GM23248 (cell line): ENCODE measurements around the gene HOXD13. TPM values are rescaled to one million over a fixed set of nuclear protein-coding genes. Genes with fewer than 3 reads are reported as not detected.

Source experiments
- DNase-seq: peaks from one replicate; pipeline ENCODE4 v3.0.0-alpha.2; 2015
- H2AFZ ChIP-seq: fragments of 200-600 bp; sonication (generic); 2 replicates; pipeline ENCODE4 v1.6.1; 2016; ENCODE audit warnings: antibody characterized with exemption
- H3F3A ChIP-seq: fragments of 200-600 bp; sonication (generic); 2 replicates; pipeline ENCODE4 v1.6.1; 2016; ENCODE audit warnings: mild to moderate bottlenecking, antibody characterized with exemption, mixed run types; ENCODE audit not compliant: insufficient read depth
- H3K27ac ChIP-seq: fragments of 200-600 bp; sonication (generic); 2 replicates; pipeline ENCODE4 v1.5.1; 2016; ENCODE audit warnings: mild to moderate bottlenecking
- H3K27me3 ChIP-seq: fragments of 200-600 bp; sonication (generic); replicated peaks from 2 replicates; pipeline ENCODE4 v1.6.1; 2016; ENCODE audit warnings: mild to moderate bottlenecking; ENCODE audit not compliant: insufficient read depth
- H3K36me3 ChIP-seq: fragments of 200-600 bp; sonication (generic); 2 replicates; pipeline ENCODE4 v1.6.1; 2016; ENCODE audit warnings: low read depth, mild to moderate bottlenecking
- H3K4me1 ChIP-seq: fragments of 200-600 bp; sonication (generic); 2 replicates; pipeline ENCODE4 v1.6.1; 2016; ENCODE audit warnings: mild to moderate bottlenecking; ENCODE audit not compliant: insufficient read depth
- H3K4me2 ChIP-seq: fragments of 200-600 bp; sonication (generic); one replicate; pipeline ENCODE4 v1.6.1; 2016; ENCODE audit warnings: mild to moderate bottlenecking; ENCODE audit not compliant: unreplicated experiment
- H3K4me3 ChIP-seq: fragments of 200-600 bp; sonication (generic); 2 replicates; pipeline ENCODE4 v1.5.1; 2016; ENCODE audit warnings: mild to moderate bottlenecking
- H3K79me2 ChIP-seq: fragments of 200-600 bp; sonication (generic); 2 replicates; pipeline ENCODE4 v1.6.1; 2016; ENCODE audit warnings: mild to moderate bottlenecking; ENCODE audit not compliant: insufficient read depth
- H3K9ac ChIP-seq: fragments of 200-600 bp; sonication (generic); 2 replicates; pipeline ENCODE4 v1.6.1; 2016; ENCODE audit warnings: mild to moderate bottlenecking
- H3K9me2 ChIP-seq: fragments of 200-600 bp; sonication (generic); 2 replicates; pipeline ENCODE4 v1.6.1; 2016; ENCODE audit warnings: mixed run types, mild to moderate bottlenecking, moderate library complexity; ENCODE audit not compliant: insufficient read depth
- H3K9me3 ChIP-seq: fragments of 200-600 bp; sonication (generic); one replicate; pipeline ENCODE4 v1.6.1; 2017; ENCODE audit warnings: low read depth
- H4K20me1 ChIP-seq: fragments of 200-600 bp; sonication (generic); 2 replicates; pipeline ENCODE4 v1.6.0; 2016; ENCODE audit not compliant: insufficient read depth
- EZH2 ChIP-seq: fragments of 200-600 bp; sonication (generic); IDR thresholded peaks from 2 replicates; pipeline ENCODE4 v1.6.1; 2018; ENCODE audit warnings: antibody characterized with exemption, mild to moderate bottlenecking; ENCODE audit not compliant: insufficient read depth, poor library complexity, severe bottlenecking
- EZH2phosphoT487 ChIP-seq: fragments of 200-600 bp; sonication (generic); IDR thresholded peaks from 2 replicates; pipeline ENCODE4 v1.6.1; 2018; ENCODE audit warnings: antibody characterized with exemption, moderate library complexity, mild to moderate bottlenecking, low read depth; ENCODE audit not compliant: insufficient read depth
- WGBS, 2 experiments: methylation state at CpG; one replicate each; pipeline ENCODE4 v1.1.6; 2015 to 2017; ENCODE audit warnings: low lambda C conversion rate in 2 of 2, low coverage in 1 of 2; ENCODE audit errors: missing lambda C conversion rate in 2 of 2; 5-methylcytosine and 5-hydroxymethylcytosine counted together
- in situ Hi-C: fragments of 300-500 bp; cut with MboI; formaldehyde crosslinking; loops from 2 replicates; pipeline ENCODE4 v1.15.0; 2020
- polyA plus RNA-seq: library from polyadenylated mRNA; unstranded; fragments of >200 nt; fragmentation: Nextera tagmentation; extraction: Ambion mirVana; gene quantifications from 2 replicates; pipeline ENCODE4 v1.2.1, GENCODE V29; 2016
- total RNA-seq: library from RNA; depleted of rRNA; stranded (reverse); fragments of >200 nt; shearing (Covaris generic); gene quantifications from 2 replicates; pipeline ENCODE4 v1.2.3, GENCODE V29; 2014

Gene HOXD13
- total and polyA plus RNA-seq, 2 experiments from 2014 or later: 2.4 to 3.8 TPM

GRCh38 chr2:176072951-176073904 is 19.3 kb upstream of the HOXD13 start:
- no peak for DNase-seq
- no peak overlapping the region for H3K4me2 ChIP-seq
- no peaks in the 10 kb centered on the region for H4K20me1 ChIP-seq
- no peaks in the 10 kb centered on the region for H3K9me3 ChIP-seq
- TF ChIP-seq EZH2: peak; percentile 89
- 0 out of 2 replicates have a peak, but pooled peaks have one; percentile 57 for TF ChIP-seq EZH2phosphoT487
- H2AFZ ChIP-seq: no peak overlapping the region
- H3F3A ChIP-seq: no peaks in the 10 kb centered on the region
- no peak overlapping the region for H3K4me3 ChIP-seq
- H3K9me2 ChIP-seq: no peaks in the 10 kb centered on the region
- H3K9ac ChIP-seq: no peak overlapping the region
- H3K4me1 ChIP-seq: no peaks in the 10 kb centered on the region
- H3K27ac ChIP-seq: no peak overlapping the region
- 20 to 22% methylated on average over 29 of the region's 29 CpGs for WGBS, 2 experiments
- H3K27me3 ChIP-seq: peaks cover 86% of the 10 kb centered on the region
- no peaks in the 10 kb centered on the region for H3K36me3 ChIP-seq
- no peaks in the 10 kb centered on the region for H3K79me2 ChIP-seq
- in situ Hi-C loops: loop anchor here (10.0 kb wide), 1 partner anchor 708 kb away; no protein-coding TSS in a partner anchor

- in situ Hi-C loops: loop anchor here (5.0 to 10.0 kb wide), 2 partner anchors 388 to 710 kb away; no protein-coding TSS in a partner anchor
- TF ChIP-seq EZH2phosphoT487 (no peak), EZH2 (no peak)
- no peak overlapping the region for H3K9ac ChIP-seq
- no peaks in the 10 kb centered on the region for H3K4me1 ChIP-seq
- H3K9me3 ChIP-seq: no peaks in the 10 kb centered on the region
- no peak overlapping the region for H3K4me2 ChIP-seq
- H3K27me3 ChIP-seq: peaks cover 88% of the 10 kb centered on the region
- no peak overlapping the region for H3K27ac ChIP-seq
- no peak for DNase-seq
- H3K79me2 ChIP-seq: no peaks in the 10 kb centered on the region
- no peak overlapping the region for H3K4me3 ChIP-seq
- no peaks in the 10 kb centered on the region for H4K20me1 ChIP-seq
- 75 to 84% methylated on average over 7 of the region's 7 CpGs for WGBS, 2 experiments
- H3K36me3 ChIP-seq: no peaks in the 10 kb centered on the region
- no peak overlapping the region for H2AFZ ChIP-seq
- no peaks in the 10 kb centered on the region for H3K9me2 ChIP-seq
- H3F3A ChIP-seq: no peaks in the 10 kb centered on the region
Measured at GRCh38 chr2:176074919-176075425, 17.5 kb upstream of the HOXD13 start.

GRCh38 chr2:176075481-176075880 is 17.0 kb upstream of the HOXD13 start:
- Histone ChIP-seq H3K4me2 (no peak overlapping the region), H3F3A (no peaks in the 10 kb centered on the region), H3K9me3 (no peaks in the 10 kb centered on the region), H2AFZ (no peak overlapping the region), H4K20me1 (no peaks in the 10 kb centered on the region), H3K4me1 (no peaks in the 10 kb centered on the region), H3K36me3 (no peaks in the 10 kb centered on the region), H3K27ac (no peak overlapping the region), H3K9ac (no peak overlapping the region), H3K27me3 (peaks cover 88% of the 10 kb centered on the region), H3K9me2 (no peaks in the 10 kb centered on the region), H3K4me3 (no peak overlapping the region), H3K79me2 (no peaks in the 10 kb centered on the region)
- in situ Hi-C loops: loop anchor here (5.0 to 10.0 kb wide), 2 partner anchors 388 to 711 kb away; no protein-coding TSS in a partner anchor
- WGBS, 2 experiments: 40 to 42% methylated on average over 15 of the region's 15 CpGs
- TF ChIP-seq EZH2phosphoT487 (0 out of 2 replicates have a peak, but pooled peaks have one; percentile 12), EZH2 (no peak)
- DNase-seq: no peak

- WGBS, 2 experiments: 5% methylated on average over 7 of the region's 7 CpGs
Measured at GRCh38 chr2:176076063-176076462, 16.5 kb upstream of the HOXD13 start.

More at GRCh38 chr2:176076063-176076462, 16.5 kb upstream of the HOXD13 start:
- H3K9ac ChIP-seq: no peak overlapping the region
- H3K4me3 ChIP-seq: no peak overlapping the region
- no peak overlapping the region for H3K4me2 ChIP-seq
- no peak overlapping the region for H3K27ac ChIP-seq
- no peaks in the 10 kb centered on the region for H3F3A ChIP-seq
- H3K9me2 ChIP-seq: no peaks in the 10 kb centered on the region
- in situ Hi-C loops: loop anchor here (5.0 to 10.0 kb wide), 2 partner anchors 389 to 711 kb away; no protein-coding TSS in a partner anchor
- H4K20me1 ChIP-seq: no peaks in the 10 kb centered on the region
- TF ChIP-seq EZH2phosphoT487 (0 out of 2 replicates have a peak, but pooled peaks have one; percentile 4), EZH2 (no peak)
- no peak overlapping the region for H2AFZ ChIP-seq
- no peak for DNase-seq
- no peaks in the 10 kb centered on the region for H3K9me3 ChIP-seq
- H3K4me1 ChIP-seq: no peaks in the 10 kb centered on the region
- peaks cover 89% of the 10 kb centered on the region for H3K27me3 ChIP-seq
- no peaks in the 10 kb centered on the region for H3K79me2 ChIP-seq
- H3K36me3 ChIP-seq: no peaks in the 10 kb centered on the region
